Stimulated activated CD4-positive, alpha-beta T cell treated with anti-CD3 and anti-CD28 coated beads, Interleukin-1b, Interleukin-23, amount 100 ng/mL, for 4 hours (primary cell): ENCODE results near the gene MDM4.
"Not testable (repeated sequence)": the region's sequence is repeated elsewhere in the genome, so short reads cannot be mapped to it uniquely, and the experiment has no call there.

Experiments used
- DNase-seq, 2 donors: peaks; one replicate each; pipeline ENCODE4 v3.0.0-alpha.2; 2020; ENCODE audit warnings: low read depth in 2 of 2

MDM4 gene

DNA sequence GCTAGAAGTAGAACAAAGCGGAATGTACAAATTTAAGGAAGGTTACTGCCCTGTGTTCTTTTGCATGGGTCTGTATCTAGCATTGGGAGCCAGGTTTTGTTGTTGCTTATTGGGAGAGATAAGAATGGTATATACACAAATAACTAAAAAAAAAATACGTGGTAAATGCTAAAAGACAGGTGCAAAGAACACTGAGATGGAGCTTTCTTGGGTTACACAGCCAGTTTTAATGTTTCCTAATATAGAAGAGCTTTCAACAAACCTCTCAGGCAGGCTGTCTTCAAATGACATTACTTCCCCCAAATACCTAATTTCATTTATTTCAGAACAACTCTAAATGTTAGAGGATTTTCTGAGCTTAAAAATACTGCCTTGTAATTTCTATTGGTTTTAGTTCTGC lies 1.4 kb upstream of the MDM4 start:
- DNase-seq: no peak

DNA sequence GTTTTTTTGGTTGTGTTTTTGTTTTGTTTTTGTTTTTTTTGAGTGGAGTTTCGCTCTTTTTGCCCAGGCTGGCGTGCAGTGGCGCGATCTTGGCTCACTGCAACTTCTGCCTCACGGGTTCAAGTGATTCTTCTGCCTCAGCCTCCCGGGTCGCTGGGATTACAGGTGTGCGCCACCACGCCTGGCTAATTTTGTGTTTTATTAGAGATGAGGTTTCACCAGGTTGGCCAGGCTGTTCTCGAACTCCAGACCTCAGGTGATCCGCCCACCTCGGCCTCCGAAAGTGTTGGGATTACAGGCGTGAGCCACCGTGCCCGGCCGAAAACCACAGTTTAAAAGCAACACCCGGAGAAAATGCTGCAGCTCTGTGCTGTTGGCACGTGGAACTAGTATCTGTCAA lies 1.2 kb downstream of the MDM4 start:
- DNase-seq: not testable (repeated sequence)

DNA sequence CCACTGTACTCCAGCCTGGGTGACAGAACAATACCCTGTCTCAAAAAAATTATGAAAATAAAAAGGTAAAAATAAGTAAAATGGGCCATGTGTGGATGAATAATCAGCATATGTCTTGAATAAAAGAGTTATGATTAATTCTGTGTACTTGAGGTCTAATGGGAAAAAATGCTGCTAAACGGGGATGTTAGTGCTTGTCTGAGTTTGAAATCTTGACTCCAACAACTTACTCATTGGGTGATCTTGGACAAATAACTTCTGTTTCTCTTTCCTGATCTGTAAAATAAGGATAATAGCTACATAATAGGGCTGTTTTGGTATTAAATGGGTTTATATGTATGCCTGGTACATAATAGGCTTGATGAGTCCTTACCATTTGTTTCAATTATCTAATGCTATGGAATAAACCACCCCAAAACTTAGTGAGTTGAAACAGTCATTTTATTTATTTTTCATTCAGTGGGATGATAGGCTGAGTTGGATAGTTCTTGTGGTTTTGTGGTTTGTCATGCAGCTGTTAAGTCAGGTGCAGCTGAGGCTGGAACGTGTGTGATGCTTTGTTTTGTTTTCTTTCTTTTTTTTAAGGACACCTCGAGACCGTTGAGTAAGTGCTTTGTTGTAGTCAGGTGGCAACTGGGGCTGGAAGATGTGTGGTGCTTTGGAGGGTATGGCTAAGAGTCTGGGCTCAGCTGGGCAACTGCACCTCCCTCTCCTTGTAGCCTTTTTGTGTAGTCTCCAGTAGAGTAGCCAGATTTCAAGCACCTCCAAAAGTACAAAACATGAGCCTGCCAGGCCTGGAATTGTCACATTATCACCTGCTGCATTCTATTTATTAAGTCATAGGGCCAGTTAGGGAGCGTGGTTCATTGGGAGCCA lies 4.9 kb downstream of the MDM4 start:
- DNase-seq: peak in 1 of 2 donors; percentile 35

DNA sequence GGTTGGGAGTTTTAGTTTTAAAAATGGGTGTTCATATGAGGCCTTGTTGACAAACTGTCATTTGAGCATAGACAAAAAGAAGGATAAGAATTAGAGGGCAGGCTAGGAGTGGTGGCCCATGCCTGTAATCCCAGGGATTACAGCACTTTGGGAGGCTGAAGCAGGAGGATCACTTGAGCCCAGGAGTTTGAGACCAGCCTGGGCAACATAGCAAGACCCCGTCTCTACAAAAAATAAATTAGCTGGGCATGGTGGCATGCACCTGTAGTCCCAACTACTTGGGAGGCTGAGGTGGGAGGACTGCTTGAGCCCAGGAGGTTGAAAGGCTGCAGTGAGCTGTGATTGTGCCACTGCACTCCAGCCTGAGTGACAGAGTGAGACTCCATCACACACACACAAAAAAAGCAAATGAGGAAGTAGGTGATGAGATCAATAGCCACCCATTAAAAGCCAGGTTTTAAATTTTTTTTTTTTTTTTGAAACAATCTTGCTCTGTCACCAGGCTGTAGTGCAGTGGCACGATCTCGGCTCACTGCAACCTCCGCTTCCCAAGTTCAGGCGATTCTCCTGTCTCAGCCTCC lies 5.8 kb downstream of the MDM4 start:
- not testable (repeated sequence) for DNase-seq

DNA sequence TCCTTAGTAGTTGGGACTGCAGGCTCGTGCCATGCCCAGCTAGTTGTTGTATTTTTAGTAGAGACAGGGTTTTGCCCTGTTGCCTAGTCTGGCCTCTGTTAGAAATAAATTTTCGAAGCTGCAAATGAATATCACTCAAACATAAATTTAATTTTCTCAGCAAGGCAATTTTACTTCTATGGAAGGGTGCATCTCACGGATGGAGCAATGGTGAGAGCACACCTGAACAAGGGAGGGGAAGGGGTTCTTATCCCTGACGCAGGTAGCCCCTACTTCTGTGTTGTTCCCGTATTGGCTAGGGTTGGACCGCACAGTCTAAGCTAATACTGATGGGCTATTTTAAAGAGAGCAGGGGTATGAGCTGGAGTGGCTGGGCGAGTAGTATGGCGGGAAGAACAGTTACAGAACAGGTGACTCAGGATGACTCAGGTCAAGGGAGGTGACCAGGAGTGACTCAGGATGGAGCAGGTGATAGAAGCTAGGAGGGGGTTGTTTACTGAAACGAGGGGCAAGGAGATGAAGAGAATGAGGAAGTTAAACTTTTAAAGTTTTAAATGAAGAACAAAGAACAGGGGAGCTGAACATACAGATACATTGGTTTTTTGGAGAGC lies 7.5 kb downstream of the MDM4 start:
- DNase-seq: peak in 1 of 2 donors; percentile 12

DNA sequence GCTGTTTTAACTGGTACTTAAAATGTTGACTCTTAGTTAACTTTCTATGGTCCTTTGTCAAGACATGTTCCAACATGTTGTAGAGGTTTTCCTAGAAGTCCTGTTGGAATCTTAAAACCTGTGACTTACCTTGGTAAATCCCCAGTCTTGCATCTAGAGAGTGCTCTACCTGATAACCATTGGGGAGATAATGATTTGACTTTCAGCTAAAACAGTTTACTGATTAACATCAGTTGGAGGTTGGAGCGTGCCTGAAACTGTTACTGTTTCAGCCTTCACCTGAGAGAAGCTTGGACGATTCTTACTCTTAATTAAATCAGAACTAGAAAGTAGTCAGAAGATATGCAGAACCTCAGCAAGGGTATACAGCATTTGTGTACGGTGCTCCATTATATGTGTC lies 8.8 kb downstream of the MDM4 start:
- DNase-seq: no peak

DNA sequence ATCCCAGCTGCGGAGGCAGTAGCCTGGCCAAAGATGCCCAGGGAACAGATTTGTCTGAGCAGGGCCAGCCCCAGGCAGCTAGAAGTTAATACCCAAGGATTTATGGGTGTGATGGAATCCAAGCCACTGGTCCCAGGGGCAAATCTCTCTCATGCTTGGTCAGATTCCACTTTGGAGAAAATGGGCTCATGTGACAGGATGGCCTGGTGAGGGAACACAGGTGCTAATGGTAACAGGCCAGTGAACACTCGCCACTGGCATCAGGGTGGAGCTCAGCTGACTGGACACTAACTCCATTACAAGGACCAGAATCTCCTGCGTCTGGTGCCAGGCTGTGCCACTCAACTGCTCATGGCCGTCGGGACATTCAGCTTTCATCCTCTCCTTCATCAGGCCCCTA lies 12.0 kb downstream of the MDM4 start:
- no peak for DNase-seq

DNA sequence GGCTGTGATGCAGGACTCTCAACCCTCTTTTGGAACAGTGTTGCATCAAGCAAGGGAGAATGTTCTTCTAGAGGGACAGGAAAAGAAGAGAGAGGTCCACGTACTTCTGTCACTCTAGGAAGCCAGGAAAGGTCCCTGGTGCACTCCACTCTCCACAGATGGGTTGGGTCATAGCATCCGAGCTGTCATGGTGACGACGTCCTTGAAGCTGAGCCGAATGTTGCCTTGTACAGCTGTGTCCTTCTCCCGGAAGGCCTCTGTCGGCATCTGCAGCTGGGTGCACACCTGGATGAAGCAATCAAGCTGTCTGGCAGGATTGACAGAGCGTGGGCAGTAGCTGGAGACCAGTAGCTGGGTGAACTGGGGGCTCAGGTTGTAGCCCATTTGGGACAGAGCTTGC lies 12.5 kb downstream of the MDM4 start:
- no peak for DNase-seq

DNA sequence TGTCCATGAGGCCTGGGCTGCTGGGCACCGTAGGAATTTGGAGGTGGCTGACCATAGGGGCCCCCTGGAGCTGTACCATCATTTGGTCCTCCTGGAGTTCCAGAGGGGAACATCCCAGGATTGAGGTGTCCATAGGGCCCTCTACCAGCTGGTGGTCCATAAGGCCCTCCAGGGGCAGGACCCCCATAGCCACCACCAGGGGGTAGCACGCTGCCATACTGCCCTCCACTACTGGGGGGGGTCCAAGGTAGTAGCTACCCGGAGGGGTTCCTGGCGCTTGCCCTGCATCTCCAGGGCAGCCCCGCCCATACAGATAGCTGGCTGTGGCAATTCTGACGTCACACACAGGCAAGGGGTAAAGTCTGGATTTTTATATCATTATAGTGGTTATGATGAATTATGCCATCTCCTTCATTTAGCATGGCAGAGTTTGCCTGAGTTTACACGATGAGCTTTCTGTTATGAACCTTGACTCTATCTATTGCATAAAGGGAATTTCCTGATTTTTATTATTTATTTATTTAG lies 13.2 kb downstream of the MDM4 start:
- DNase-seq: no peak

DNA sequence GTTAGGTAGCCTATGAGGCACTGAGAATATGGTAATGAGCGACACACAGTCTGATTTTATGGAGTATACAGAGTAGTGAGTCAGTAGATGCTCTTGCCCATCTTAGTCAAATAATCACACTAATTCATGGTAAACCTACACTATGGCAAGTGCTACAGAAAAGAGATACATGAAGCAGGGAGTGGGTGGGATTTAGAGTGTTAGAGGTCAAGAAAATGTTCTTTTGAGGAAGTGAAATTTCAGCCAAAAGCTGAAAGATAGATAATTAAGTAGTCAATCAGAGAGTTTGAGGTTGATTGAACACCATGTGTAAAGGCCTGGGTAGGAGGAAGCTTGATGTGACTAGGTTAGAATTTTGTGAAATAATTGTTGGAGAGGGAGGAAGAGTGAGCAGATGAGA lies 14.7 kb downstream of the MDM4 start:
- DNase-seq: no peak

DNA sequence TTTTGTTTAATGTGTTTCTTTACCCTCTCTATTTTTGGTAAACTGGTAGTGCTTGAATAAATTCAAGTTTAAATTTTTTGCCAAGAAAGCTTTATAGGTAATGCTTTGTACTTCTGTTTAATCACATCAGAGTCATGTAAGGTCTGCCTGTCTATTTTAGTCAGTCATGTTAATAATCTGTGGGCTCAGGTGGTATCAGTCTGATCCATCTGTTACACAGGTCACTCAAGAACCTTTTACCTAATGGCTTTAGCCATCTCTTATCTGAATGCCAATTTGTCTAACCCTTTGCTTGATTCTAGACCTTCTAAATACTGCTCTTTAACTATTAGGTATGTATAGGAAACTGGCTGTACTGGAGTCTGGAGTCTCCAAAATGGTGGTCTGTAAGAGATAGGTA lies 16.6 kb downstream of the MDM4 start:
- DNase-seq: no peak

DNA sequence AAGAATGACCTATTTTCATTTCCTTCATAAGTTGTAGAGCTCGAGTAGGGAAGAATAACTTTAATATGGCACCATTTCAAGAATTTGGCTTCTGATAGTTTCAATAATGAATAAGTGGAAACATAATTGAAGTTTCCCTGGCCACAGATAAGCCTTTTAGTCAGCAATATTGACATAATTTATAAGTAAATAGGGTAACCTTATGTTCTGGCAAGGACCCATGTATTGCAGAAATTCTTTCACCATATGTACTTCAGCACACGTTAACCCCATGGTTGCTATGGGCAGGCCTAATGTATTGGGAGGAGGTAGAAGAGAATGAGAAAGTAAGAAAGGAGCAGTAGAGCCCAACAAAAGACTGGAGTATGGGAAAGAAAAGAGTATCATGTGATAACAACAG lies 25.4 kb downstream of the MDM4 start:
- DNase-seq: no peak

DNA sequence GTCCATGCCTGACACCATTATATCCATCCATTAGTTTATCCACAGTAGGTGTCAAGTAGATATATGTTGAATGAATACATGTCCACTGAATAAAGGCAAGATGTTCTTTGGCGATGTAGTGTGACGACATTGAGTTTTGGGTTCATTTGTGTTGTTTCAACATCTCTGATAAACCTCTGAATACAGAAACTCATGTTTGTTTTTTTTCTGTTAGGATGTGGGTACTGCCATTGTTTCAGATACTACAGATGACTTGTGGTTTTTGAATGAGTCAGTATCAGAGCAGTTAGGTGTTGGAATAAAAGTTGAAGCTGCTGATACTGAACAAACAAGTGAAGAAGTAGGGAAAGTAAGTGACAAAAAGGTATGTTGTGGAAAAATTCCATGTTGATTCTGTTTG lies 28.1 kb downstream of the MDM4 start:
- DNase-seq: no peak

DNA sequence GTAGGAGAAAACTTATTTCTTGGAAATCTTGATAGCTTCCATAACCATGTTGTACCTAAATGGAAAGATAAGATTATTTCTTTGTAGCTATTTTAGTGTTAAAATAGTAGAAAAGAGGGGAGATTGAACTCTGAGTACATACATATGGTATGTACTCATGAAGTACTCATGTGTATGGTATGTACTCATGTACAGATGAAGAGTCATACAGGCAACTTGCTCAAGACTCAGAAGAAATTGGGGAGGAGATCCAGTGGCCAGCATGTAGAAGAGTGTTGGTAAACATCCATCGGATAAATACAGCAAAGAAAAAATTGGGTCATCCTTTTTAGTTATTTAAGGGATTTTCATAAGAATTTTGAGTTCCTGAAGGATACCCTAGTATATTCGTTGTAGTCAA lies 29.0 kb downstream of the MDM4 start:
- no peak for DNase-seq

DNA sequence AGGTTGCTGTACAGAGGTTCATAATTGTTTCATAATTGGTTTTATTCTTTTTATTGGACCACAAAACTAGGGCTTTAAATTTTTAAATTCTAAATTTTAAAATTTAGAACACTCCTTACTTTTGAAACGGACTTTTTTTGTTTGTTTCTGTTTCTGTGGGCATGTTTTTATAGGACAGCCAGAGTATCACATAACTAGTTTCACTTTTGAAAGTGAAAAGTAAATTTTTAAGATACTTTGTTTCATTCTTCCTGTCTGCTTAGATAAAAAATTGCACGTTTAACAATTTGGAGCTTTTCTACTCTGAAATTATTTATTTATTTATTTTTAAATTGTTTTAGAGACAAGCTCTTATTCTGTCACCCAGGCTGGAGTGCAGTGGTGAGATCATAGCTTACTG lies 29.7 kb downstream of the MDM4 start:
- DNase-seq: no peak

DNA sequence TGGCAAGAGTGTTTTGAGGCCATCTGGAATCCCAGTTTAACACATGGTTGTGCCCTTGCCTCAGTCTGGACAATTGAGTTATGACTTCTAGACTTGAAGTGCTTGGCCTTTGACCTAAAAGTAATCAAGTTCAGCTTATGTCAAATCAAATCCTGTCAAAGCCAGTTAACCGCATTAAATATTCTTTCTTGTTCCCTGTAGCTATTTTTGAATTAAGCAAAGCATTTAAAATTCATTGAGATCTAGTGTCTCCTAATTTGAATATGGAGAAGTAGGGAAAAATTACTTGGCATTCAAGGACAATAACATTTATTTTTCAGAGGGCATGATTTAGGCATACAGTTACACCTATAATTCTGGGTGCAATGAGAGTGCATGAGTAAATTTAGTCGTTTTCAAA lies 32.1 kb downstream of the MDM4 start:
- no peak for DNase-seq

DNA sequence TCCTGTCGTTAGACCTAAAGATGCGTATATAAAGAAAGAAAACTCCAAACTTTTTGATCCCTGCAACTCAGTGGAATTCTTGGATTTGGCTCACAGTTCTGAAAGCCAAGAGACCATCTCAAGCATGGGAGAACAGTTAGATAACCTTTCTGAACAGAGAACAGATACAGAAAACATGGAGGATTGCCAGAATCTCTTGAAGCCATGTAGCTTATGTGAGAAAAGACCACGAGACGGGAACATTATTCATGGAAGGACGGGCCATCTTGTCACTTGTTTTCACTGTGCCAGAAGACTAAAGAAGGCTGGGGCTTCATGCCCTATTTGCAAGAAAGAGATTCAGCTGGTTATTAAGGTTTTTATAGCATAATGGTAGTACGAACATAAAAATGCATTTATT lies 33.1 kb downstream of the MDM4 start:
- DNase-seq: no peak

DNA sequence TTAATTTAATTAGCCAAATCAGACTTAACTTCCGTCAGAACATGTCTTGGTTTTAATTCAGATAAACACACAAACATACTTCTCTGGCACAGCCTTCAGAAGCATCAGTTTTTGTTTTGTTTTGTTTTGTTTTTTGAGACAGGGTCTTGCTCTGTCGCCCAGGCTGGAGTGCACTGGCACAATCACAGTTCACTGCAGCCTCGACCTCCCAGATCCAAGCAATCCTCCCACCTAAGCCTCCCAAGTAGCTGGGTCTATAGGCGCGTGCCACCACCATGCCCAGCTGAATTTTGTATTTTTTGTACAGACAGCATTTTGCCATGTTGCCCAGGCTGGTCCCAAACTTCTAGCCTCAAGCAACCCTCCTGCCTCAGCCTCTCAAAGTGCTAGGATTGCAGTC lies 34.7 kb downstream of the MDM4 start:
- no peak for DNase-seq

DNA sequence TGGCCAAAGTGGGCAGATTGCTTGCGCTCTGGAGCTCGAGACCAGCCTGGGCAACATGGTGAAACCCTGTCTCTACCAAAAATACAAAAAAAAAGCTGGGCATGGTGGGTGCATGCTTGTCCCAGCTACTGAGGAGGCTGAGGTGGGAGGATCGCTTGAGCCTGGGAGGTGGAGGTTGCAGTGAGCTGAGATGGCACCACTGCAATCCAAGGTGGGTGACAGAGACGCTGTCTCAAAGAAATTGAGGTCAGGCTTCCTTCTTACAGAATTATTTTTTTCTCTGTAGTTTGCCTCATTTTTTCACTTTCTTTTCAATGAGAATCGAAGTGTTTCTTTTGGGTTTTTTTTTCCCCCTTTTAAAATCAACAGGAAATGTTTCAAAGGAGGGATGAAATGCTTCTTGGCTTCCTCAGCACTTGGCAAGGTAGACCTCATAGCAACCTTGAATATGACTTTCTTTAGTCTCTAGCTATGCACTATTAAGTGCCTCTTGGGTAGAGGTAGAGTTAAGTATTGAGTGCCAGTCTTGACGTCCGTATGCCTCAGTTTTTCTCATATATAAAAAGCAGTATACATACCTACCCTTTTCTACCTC lies 40.3 kb downstream of the MDM4 start:
- DNase-seq: no peak

DNA sequence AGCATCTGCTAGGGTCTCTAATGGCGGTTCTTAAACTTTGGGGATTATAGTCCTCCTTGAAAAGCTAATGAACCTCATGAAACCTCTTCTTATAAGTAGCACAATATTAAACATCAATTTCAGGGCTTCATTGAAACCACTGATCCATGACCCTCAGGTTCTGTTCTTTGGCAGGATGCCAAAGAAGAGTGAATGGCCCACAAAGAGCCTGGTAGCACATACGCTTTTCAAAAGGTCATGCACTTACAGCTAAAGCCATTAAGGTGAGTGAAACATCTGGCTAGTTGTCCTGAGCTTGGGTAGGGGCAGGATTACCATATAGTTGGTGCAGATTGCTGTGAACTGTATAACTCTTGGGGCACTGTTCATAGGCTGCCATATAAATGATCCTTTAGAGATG lies 42.3 kb downstream of the MDM4 start:
- no peak for DNase-seq

DNA sequence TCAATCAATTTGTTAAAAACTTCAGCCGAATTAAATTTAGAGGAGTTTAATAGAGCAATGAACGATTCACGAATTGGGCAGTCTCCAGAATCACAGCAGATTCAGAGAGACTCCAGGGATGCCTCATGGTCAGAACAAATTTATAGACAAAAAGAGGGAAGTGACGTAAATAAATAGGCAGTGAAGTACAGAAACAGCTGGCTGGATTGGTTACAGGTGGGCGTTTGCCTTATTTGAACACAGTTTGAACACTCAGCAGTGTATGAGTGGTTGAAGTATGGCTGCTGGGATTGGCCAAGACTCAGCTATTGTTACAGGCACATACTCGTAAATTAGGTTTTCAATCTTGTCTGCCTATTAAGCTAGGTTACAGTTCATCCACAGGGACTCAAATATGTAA lies 43.8 kb downstream of the MDM4 start:
- DNase-seq: not testable (repeated sequence)

DNA sequence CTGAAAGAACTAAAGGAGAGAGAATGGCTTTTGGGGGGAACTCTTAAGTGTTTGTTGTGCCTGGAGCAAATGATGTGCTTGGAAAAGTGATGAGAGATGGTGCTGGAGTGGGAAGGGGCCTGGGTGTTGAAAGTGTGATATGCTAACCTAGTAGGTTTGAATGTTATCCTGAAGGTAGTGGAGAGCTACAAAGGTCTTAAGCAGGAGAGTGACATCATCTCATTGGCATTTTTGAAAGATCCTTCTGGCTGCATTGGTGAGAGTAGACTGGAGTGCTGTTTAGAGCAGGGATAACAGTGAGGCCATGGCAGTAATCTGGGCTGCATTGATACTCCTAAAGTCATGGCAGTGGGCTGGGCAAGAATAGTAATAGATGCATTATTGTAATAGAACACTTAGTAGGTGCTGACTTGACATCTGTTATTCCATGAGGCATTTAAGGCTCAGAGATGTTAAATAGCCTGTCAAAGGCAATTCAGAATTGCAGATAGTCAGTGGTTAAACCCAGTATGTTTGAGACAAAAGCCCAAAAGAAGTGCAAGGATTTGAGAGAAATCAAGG lies 44.5 kb downstream of the MDM4 start:
- no peak for DNase-seq
